IMR-90 (cell line): ENCODE results near the gene EFCAB8. TPM values are rescaled to one million over a fixed set of nuclear protein-coding genes. Genes with fewer than 3 reads are reported as not detected.

Experiments used
- ATAC-seq: fragments of 200-7000 bp; cut with Tn5 transposase; 2 replicates; pipeline ENCODE4 v1.9.1; 2020; ENCODE audit warnings: low read depth, mild to moderate bottlenecking, moderate library complexity
- BruUV-seq: library from RNA; stranded (reverse); fragments of 400-500 nt; replicated peaks from 2 replicates; lab custom pipeline; 2021; lab: Mats Ljungman, UMichigan
- CTCF ChIA-PET: fragments of 300-600 bp; formaldehyde crosslinking; extraction: SDS; loops from one replicate; lab custom pipeline; 2021; ENCODE audit warnings: antibody characterized with exemption; lab: Yijun Ruan, JAX
- POLR2A ChIA-PET: fragments of 300-600 bp; sonication (Branson Sonifier 250); formaldehyde crosslinking; loops from one replicate; lab custom pipeline; 2022; ENCODE audit warnings: antibody characterized with exemption; ENCODE audit not compliant: unreplicated experiment; lab: Charles Lee
- DNase-seq: peaks from one replicate; pipeline ENCODE4 v3.0.0; 2013
- H2AFZ ChIP-seq: replicated peaks from 2 replicates; pipeline ENCODE3; 2013; ENCODE audit warnings: low read length, mild to moderate bottlenecking; ENCODE audit not compliant: poor library complexity
- H2AK5ac ChIP-seq: 2 replicates; pipeline ENCODE4 v1.6.1; 2013; ENCODE audit warnings: low read depth, low read length, inconsistent platforms
- H2AK9ac ChIP-seq: replicated peaks from 2 replicates; pipeline ENCODE3; 2013; ENCODE audit warnings: mild to moderate bottlenecking, low read depth, low read length, moderate library complexity; ENCODE audit not compliant: poor library complexity
- H2BK120ac ChIP-seq: 2 replicates; pipeline ENCODE4 v1.6.1; 2013; ENCODE audit warnings: low read depth, low read length, inconsistent platforms
- H2BK15ac ChIP-seq: 3 replicates; pipeline ENCODE4 v1.6.1; 2013; ENCODE audit warnings: low read depth, low read length, inconsistent platforms
- H2BK20ac ChIP-seq: 2 replicates; pipeline ENCODE4 v1.6.1; 2013; ENCODE audit warnings: low read depth, mild to moderate bottlenecking, inconsistent platforms, low read length, moderate library complexity
- H2BK5ac ChIP-seq: 2 replicates; pipeline ENCODE4 v1.6.1; 2013; ENCODE audit warnings: mild to moderate bottlenecking, low read depth, low read length, inconsistent platforms; ENCODE audit not compliant: poor library complexity, severe bottlenecking
- H3K14ac ChIP-seq: replicated peaks from 2 replicates; pipeline ENCODE4 v1.6.1; 2013; ENCODE audit warnings: low read depth, low read length, inconsistent platforms
- H3K18ac ChIP-seq: 2 replicates; pipeline ENCODE4 v1.6.1; 2013; ENCODE audit warnings: low read depth, low read length, control low read depth
- H3K23ac ChIP-seq: 2 replicates; pipeline ENCODE4 v1.6.1; 2013; ENCODE audit warnings: low read depth, low read length, inconsistent platforms
- H3K27ac ChIP-seq: 2 replicates; pipeline ENCODE4 v1.5.1; 2013; ENCODE audit warnings: mild to moderate bottlenecking, control low read depth, low read length; ENCODE audit not compliant: insufficient read depth
- H3K27me3 ChIP-seq: 2 replicates; pipeline ENCODE4 v1.6.1; 2013; ENCODE audit warnings: low read length; ENCODE audit not compliant: control insufficient read depth, insufficient read depth
- H3K36me3 ChIP-seq: 2 replicates; pipeline ENCODE4 v1.6.1; 2013; ENCODE audit warnings: low read length, mixed read lengths; ENCODE audit not compliant: control insufficient read depth, insufficient read depth
- H3K4ac ChIP-seq: 2 replicates; pipeline ENCODE4 v1.6.1; 2013; ENCODE audit warnings: low read depth, low read length, inconsistent platforms
- H3K4me1 ChIP-seq: 2 replicates; pipeline ENCODE4 v1.6.1; 2013; ENCODE audit warnings: low read length, mixed read lengths; ENCODE audit not compliant: control insufficient read depth, insufficient read depth
- H3K4me2 ChIP-seq: 2 replicates; pipeline ENCODE4 v1.6.1; 2013; ENCODE audit warnings: low read depth, mild to moderate bottlenecking, control low read depth, low read length, moderate library complexity
- H3K4me3 ChIP-seq: 2 replicates; pipeline ENCODE4 v1.5.1; 2013; ENCODE audit warnings: low read depth, mild to moderate bottlenecking, control low read depth, low read length, moderate library complexity; ENCODE audit not compliant: insufficient read depth
- H3K56ac ChIP-seq: 2 replicates; pipeline ENCODE4 v1.6.1; 2013; ENCODE audit warnings: low read length, inconsistent platforms; ENCODE audit not compliant: insufficient read depth; ENCODE audit errors: extremely low read depth
- H3K79me1 ChIP-seq, 2 experiments: 2 replicates each; pipeline ENCODE4 v1.6.1; 2013; ENCODE audit warnings: low read length in 2 of 2, inconsistent platforms in 1 of 2, low read depth in 1 of 2
- H3K9ac ChIP-seq: 2 replicates; pipeline ENCODE4 v1.6.1; 2013; ENCODE audit warnings: low read depth, low read length, control low read depth
- H3K9me1 ChIP-seq: 2 replicates; pipeline ENCODE4 v1.6.1; 2013; ENCODE audit warnings: low read length, inconsistent platforms; ENCODE audit not compliant: insufficient read depth
- H3K9me3 ChIP-seq: 2 replicates; pipeline ENCODE4 v1.6.1; 2013; ENCODE audit warnings: low read length; ENCODE audit not compliant: control insufficient read depth, insufficient read depth
- H4K20me1 ChIP-seq: 2 replicates; pipeline ENCODE4 v1.6.1; 2013; ENCODE audit warnings: low read length, inconsistent platforms; ENCODE audit not compliant: insufficient read depth
- H4K5ac ChIP-seq: 2 replicates; pipeline ENCODE4 v1.6.1; 2013; ENCODE audit warnings: mild to moderate bottlenecking, low read depth, low read length, control low read depth
- H4K8ac ChIP-seq, 2 experiments: 2 replicates each; pipeline ENCODE4 v1.6.1; 2013; ENCODE audit warnings: low read depth in 2 of 2, low read length in 2 of 2, control low read depth in 1 of 2, inconsistent platforms in 1 of 2
- H4K91ac ChIP-seq: 2 replicates; pipeline ENCODE4 v1.6.1; 2013; ENCODE audit warnings: low read depth, low read length, inconsistent platforms; ENCODE audit not compliant: insufficient read depth
- CEBPB ChIP-seq: IDR thresholded peaks from 2 replicates; pipeline ENCODE4 v1.6.1; 2012; ENCODE audit warnings: low read depth, low read length, improper control_type of control experiment
- CHD1 ChIP-seq: IDR thresholded peaks from 2 replicates; pipeline ENCODE4 v1.6.1; 2012; ENCODE audit warnings: low read depth, low read length, improper control_type of control experiment
- MAZ ChIP-seq: IDR thresholded peaks from 2 replicates; pipeline ENCODE4 v1.6.1; 2012; ENCODE audit warnings: low read depth, mild to moderate bottlenecking, low read length, improper control_type of control experiment, moderate library complexity, borderline replicate concordance
- MXI1 ChIP-seq: IDR thresholded peaks from 2 replicates; pipeline ENCODE4 v1.6.1; 2012; ENCODE audit warnings: low read depth, mild to moderate bottlenecking, low read length, moderate library complexity, borderline replicate concordance
- POLR2A ChIP-seq: IDR thresholded peaks from 2 replicates; pipeline ENCODE4 v1.6.1; 2012; ENCODE audit warnings: mild to moderate bottlenecking, low read depth, low read length
- RCOR1 ChIP-seq: IDR thresholded peaks from 2 replicates; pipeline ENCODE4 v1.6.1; 2012; ENCODE audit warnings: mild to moderate bottlenecking, low read length, improper control_type of control experiment; ENCODE audit not compliant: insufficient replicate concordance
- WGBS, 2 experiments: methylation state at CpG; one replicate each; pipeline versions ENCODE4 v1.1.5 to v1.1.7; 2013; ENCODE audit warnings: missing lambda C conversion rate in 2 of 2; ENCODE audit not compliant: insufficient read length in 1 of 2; ENCODE audit errors: extremely low coverage in 2 of 2; 5-methylcytosine and 5-hydroxymethylcytosine counted together
- dilution Hi-C: fragments of 300-500 bp; cut with HindIII; formaldehyde crosslinking; loops from one replicate; pipeline ENCODE4 v1.14.3; 2018; ENCODE audit warnings: low sequenced_read_pairs; ENCODE audit not compliant: unreplicated experiment
- in situ Hi-C: fragments of 300-500 bp; cut with MboI; formaldehyde crosslinking; loops from 3 replicates; pipeline ENCODE4 v1.14.3; 2019; ENCODE audit warnings: low sequenced_read_pairs, inconsistent platforms, mixed read lengths
- intact Hi-C: fragments of 100-400 bp; cut with micrococcal nuclease; formaldehyde crosslinking; loops from 2 replicates; pipeline ENCODE4 v1.10.0; 2022
- polyA plus RNA-seq, 3 experiments: library from polyadenylated mRNA; depleted of rRNA; stranded (reverse); fragments of >200 nt; gene quantifications; 2 replicates each; pipeline ENCODE4 v1.2.3, GENCODE V29; 2012; ENCODE audit warnings: low replicate concordance in 1 of 3
- total RNA-seq: library from RNA; depleted of rRNA; stranded (reverse); fragments of >200 nt; gene quantifications from 2 replicates; pipeline ENCODE4 v1.2.3, GENCODE V29; 2012

EFCAB8 gene
- total and polyA plus RNA-seq, 2 of the 4 experiments (the other 2 are of a cell fraction), result not detected

DNA sequence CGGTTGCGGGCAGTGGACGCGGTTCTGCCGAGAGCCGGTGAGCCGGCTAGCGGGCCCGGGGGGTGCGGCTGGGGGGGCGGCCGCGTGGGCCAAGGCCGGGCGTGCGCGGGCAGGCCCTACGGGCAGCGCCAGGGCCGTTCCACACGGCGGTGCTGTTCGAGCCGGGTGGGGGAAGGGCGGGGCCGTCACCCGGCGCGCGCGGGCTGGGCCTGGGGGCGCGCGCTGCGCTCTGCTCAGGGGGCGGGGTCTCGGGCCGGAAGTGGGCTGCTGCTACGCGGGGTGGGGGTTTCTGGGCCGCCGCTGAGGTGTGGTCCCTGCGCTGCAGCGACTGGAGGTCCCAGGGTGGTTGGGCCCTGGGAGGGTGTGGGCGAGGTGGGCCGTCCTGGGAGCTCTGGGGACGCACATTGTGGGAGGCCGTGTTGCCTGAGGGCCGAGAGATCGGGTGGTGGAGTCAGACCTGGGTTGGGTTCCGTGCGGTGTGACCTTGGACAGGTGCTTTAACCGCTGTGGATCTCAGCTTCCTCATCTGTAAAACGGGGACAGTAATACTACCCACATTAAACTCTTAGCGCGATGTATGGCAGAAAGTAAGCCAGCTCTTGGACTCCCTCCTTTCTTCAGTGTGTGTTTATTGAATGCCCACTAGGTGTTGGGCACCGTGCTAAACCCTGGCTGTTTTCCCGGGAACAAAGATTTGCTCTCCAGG lies 38.6 kb upstream of the EFCAB8 start:
- 0% methylated on average over 14 of the region's 58 CpGs; no CpG with 5 or more reads in 1 of the 2 experiments for WGBS, 2 experiments
- Histone ChIP-seq H2BK15ac (peak overlapping the region; percentile 61; the same call in 2 of the 3 replicates), H3K79me1 (peaks cover 0 to 43% of the 10 kb centered on the region in 2 experiments; a peak in 3 of 4 replicates), H3K4me1 (peaks cover 25% of the 10 kb centered on the region), H2BK20ac (no peak overlapping the region; the same call in 1 of the 2 replicates), H4K91ac (peak overlapping the region; percentile 64), H3K27me3 (no peaks in the 10 kb centered on the region), H2BK5ac (peak overlapping the region; percentile 86), H3K9me1 (peaks cover 30% of the 10 kb centered on the region), H2AK5ac (peak overlapping the region; percentile 90), H3K4me3 (peak overlapping the region; percentile 98), H3K27ac (peak overlapping the region; percentile 96), H3K4me2 (peak overlapping the region; percentile 99), H2AK9ac (peak overlapping the region; percentile 95), H3K18ac (peak overlapping the region; percentile 80), H2BK120ac (peak overlapping the region; percentile 47; the same call in 1 of the 2 replicates), H2AFZ (peak overlapping the region; percentile 93), H4K5ac (peak overlapping the region; percentile 73), H3K23ac (peak overlapping the region; percentile 96), H3K36me3 (no peaks in the 10 kb centered on the region), H3K9ac (peak overlapping the region; percentile 96), H4K20me1 (peaks cover 51% of the 10 kb centered on the region), H3K4ac (peak overlapping the region; percentile 91), H3K9me3 (no peaks in the 10 kb centered on the region), H3K56ac (peak overlapping the region; percentile 90), H3K14ac (peak overlapping the region; percentile 98), H4K8ac (peak overlapping the region; percentile 72 to 89; a peak in 3 of 4 replicates)
- ChIA-PET CTCF (interaction anchor here (0.5 kb wide), 1 partner anchor 455 kb away, joined by 3 read pairs; no protein-coding TSS in a partner anchor), POLR2A (no interaction called here)
- dilution Hi-C loops (no loop called here), intact Hi-C loops (no loop called here), in situ Hi-C loops (no loop called here)
- 0 out of 2 replicates have a peak, but pooled peaks have one; percentile 24 for TF ChIP-seq MXI1
- TF ChIP-seq CEBPB, result no peak
- TF ChIP-seq CHD1, result no peak
- TF ChIP-seq MAZ, result peak; percentile 58; the same call in 1 of the 2 replicates
- peak; percentile 82 for TF ChIP-seq POLR2A
- TF ChIP-seq RCOR1, result peak; percentile 65
- BruUV-seq, result no TSS peak
- ATAC-seq, result peak; percentile 85
- DNase-seq, result peak; percentile 40
